Upper lobe of right lung (tissue), 1 donor: ENCODE data around the gene LRP1B. TPM values are rescaled to one million over a fixed set of nuclear protein-coding genes. Genes with fewer than 3 reads are reported as not detected.

Experiments
- ATAC-seq: fragments of 200-7000 bp; cut with Tn5 transposase; one replicate; pipeline ENCODE4 v1.9.1; 2020; ENCODE audit warnings: mild to moderate bottlenecking, moderate library complexity
- DNase-seq: peaks from one replicate; pipeline ENCODE4 v3.0.0-alpha.2; 2020
- H3K27ac ChIP-seq: fragments of 200-600 bp; one replicate; pipeline ENCODE4 v1.8.0; 2022
- H3K27me3 ChIP-seq: fragments of 200-600 bp; one replicate; pipeline ENCODE4 v1.8.0; 2022; ENCODE audit warnings: mild to moderate bottlenecking
- H3K36me3 ChIP-seq: fragments of 200-600 bp; one replicate; pipeline ENCODE4 v1.8.0; 2022
- H3K4me1 ChIP-seq: fragments of 200-600 bp; one replicate; pipeline ENCODE4 v1.8.0; 2022
- H3K4me3 ChIP-seq: fragments of 200-600 bp; one replicate; pipeline ENCODE4 v1.8.0; 2022; ENCODE audit warnings: mild to moderate bottlenecking
- H3K9me3 ChIP-seq: fragments of 200-600 bp; one replicate; pipeline ENCODE4 v1.8.0; 2022
- CTCF ChIP-seq: fragments of 200-600 bp; IDR thresholded peaks from one replicate; pipeline ENCODE4 v1.8.0; 2022; ENCODE audit warnings: antibody characterized with exemption
- intact Hi-C: fragments of 100-400 bp; cut with DNase I; formaldehyde crosslinking; loops from one replicate; pipeline ENCODE4 v1.11.0; 2022
- total RNA-seq: library from RNA; stranded (reverse); fragmentation: NEBNext Ultra II Directional; extraction: Animal tissue kit (Norgen Biotek cat#: 25700); gene quantifications from one replicate; pipeline ENCODE4 v1.2.1, GENCODE V29; 2021
- donor health status: DM: no; HTN: yes; CAD: no; lungs with severe emphysema.

LRP1B gene
- total RNA-seq, 1 donor from 2014 or later = 0.12 TPM

DNA sequence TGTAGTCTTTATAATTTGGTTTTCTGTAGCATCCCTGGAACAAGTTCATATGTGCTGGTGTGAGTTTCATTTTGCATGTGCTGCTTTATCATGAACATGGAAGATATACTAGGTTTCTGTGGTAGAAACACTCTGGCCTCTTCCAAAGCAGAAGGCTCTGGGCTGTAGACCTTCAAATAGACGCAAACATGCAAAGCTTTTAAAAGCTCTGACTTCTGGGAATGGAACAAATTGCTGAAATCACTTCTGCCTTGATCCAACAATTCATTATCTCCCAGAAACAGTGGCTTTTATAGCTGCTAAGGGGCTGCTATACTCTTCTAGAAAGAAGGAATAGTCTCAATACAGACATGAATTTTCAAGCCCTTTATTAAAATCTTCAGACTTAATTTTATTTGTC is 382.2 kb downstream of the LRP1B start:
- intact Hi-C loops = no loop called here

DNA sequence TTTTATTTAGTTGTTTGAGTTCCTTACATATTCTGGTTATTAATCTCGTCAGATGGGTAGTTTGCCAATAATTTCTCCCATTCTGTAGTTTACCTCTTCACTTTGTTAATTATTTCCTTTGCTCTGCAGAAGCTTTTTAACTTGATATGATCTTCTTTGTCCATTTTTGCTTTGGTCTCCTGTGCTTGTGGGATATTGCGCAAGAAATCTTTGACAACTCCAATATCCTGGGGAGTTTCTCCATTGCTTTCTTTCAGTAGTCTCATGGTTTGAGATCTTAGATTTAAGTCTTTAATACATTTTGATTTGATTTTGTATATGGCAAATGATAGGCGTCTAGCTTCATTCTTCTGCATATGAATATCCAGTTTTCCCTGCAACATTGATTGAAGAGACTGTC is 389.2 kb downstream of the LRP1B start:
- intact Hi-C loops = no loop called here

More for the DNA sequence above, 382.2 kb downstream of the LRP1B start:
- Histone ChIP-seq H3K36me3 (no peaks in the 10 kb centered on the region), H3K4me1 (no peaks in the 10 kb centered on the region), H3K27ac (no peak overlapping the region), H3K27me3 (no peaks in the 10 kb centered on the region), H3K4me3 (no peak overlapping the region), H3K9me3 (no peaks in the 10 kb centered on the region)
- DNase-seq (no peak), ATAC-seq (no peak)
- TF ChIP-seq CTCF = no peak

DNA sequence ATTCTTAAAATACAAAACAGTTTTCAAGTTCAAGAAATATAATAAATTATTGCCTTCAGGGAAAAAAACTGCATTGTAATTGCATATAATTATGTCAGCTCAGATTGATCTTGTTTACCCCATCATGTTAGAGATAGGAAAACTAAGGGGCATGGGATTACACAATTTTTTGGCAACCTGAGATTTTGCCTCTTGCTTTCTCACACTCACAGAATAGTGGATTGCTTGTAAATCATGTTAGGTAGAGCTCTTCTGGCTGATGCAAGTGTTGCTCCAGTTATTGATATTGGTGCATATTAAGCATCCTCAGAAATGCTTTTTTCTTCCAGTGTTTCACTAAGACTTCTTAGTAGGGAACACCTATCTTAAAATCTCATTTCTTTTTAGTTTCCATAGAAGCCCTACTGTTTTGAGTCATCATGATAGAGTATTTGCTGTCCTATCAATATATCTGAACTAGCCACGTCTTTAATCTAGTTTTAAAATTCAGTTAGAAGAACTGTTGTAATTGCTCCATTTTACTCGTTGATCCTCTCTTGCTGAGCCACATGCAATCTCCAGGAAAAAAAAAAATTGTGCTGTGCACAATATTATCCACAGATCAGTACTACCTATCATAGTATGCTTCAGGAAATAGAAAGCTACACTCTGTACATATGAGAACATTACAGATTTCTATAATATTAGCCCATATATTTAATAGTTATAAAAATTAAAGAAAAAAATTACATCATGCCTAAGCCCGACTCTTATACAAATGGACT is 393.1 kb downstream of the LRP1B start:
- intact Hi-C loops = no loop called here
- Histone ChIP-seq H3K27me3 (no peaks in the 10 kb centered on the region), H3K9me3 (no peaks in the 10 kb centered on the region), H3K36me3 (no peaks in the 10 kb centered on the region), H3K27ac (no peak overlapping the region), H3K4me3 (no peak overlapping the region), H3K4me1 (no peaks in the 10 kb centered on the region)
- DNase-seq = no peak
- TF ChIP-seq CTCF = no peak
- no peak for ATAC-seq

More for the DNA sequence above, 389.2 kb downstream of the LRP1B start:
- TF ChIP-seq CTCF = no peak
- no peaks in the 10 kb centered on the region for H3K36me3 ChIP-seq
- no peaks in the 10 kb centered on the region for H3K4me1 ChIP-seq
- no peak overlapping the region for H3K4me3 ChIP-seq
- no peaks in the 10 kb centered on the region for H3K9me3 ChIP-seq
- DNase-seq (no peak), ATAC-seq (no peak)
- no peaks in the 10 kb centered on the region for H3K27me3 ChIP-seq
- no peak overlapping the region for H3K27ac ChIP-seq

DNA sequence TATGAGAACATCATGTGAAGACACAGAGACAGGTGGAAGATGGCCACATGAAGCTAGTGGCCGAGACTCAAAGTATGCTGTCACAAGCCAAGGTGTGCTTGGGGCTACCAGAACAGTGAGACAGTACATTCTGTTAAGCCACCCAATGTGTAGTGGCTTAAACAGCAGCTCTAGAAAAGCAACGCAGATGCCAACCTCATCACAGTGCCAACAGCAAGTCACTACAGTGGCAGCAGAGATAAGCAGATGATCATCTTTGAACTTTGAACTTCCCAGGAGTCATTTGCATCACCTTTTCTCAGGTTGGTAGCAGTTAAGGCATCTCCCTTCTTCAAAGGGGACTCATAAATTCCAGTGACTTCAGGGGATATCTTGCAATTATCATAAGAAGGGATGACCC is 394.4 kb downstream of the LRP1B start:
- H3K36me3 ChIP-seq = no peaks in the 10 kb centered on the region
- no peak for TF ChIP-seq CTCF
- H3K27me3 ChIP-seq = no peaks in the 10 kb centered on the region
- ATAC-seq (no peak), DNase-seq (no peak)
- intact Hi-C loops = no loop called here
- no peaks in the 10 kb centered on the region for H3K9me3 ChIP-seq
- no peak overlapping the region for H3K4me3 ChIP-seq
- H3K4me1 ChIP-seq = no peaks in the 10 kb centered on the region
- H3K27ac ChIP-seq = no peak overlapping the region

DNA sequence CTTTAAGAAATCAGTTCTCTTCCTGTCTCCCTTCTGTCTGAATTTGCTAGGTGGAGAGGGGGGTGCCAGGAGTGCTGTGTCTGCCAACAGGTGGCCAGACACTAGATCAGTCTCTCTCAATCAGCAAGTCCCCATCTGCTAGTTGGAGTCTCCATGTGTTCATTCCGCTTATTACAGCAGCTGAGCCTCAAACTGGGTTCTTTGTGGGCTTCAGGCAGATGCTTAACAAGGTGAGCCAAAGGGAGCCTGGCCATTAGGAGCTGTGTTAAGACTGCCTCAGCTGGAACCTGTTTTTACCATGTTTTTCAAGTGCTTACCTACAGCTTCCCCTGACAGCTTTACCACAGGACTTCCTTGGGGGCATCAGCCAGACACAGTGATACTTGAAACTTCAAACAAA is 401.9 kb downstream of the LRP1B start:
- no peaks in the 10 kb centered on the region for H3K27me3 ChIP-seq
- intact Hi-C loops = no loop called here
- H3K9me3 ChIP-seq = no peaks in the 10 kb centered on the region
- no peak overlapping the region for H3K4me3 ChIP-seq
- no peaks in the 10 kb centered on the region for H3K36me3 ChIP-seq
- H3K27ac ChIP-seq = no peak overlapping the region
- no peaks in the 10 kb centered on the region for H3K4me1 ChIP-seq
- TF ChIP-seq CTCF = no peak
- ATAC-seq (no peak), DNase-seq (no peak)
